ENCODE data around the gene TXN. TPM values are rescaled to one million over a fixed set of nuclear protein-coding genes. Genes with fewer than 3 reads are reported as not detected.
A peak's percentile ranks its signal among the peaks of the same experiment; 100 is the strongest.
"Not testable (repeated sequence)": the region's sequence is repeated elsewhere in the genome, so short reads cannot be mapped to it uniquely, and the experiment has no call there.

Gene TXN
- total RNA-seq, 1 donor from 2014 or later, result 178 TPM

GRCh38 chr9:110257097-110257841, 962 bp upstream of the TXN start:
- TF ChIP-seq, protein P1, sequence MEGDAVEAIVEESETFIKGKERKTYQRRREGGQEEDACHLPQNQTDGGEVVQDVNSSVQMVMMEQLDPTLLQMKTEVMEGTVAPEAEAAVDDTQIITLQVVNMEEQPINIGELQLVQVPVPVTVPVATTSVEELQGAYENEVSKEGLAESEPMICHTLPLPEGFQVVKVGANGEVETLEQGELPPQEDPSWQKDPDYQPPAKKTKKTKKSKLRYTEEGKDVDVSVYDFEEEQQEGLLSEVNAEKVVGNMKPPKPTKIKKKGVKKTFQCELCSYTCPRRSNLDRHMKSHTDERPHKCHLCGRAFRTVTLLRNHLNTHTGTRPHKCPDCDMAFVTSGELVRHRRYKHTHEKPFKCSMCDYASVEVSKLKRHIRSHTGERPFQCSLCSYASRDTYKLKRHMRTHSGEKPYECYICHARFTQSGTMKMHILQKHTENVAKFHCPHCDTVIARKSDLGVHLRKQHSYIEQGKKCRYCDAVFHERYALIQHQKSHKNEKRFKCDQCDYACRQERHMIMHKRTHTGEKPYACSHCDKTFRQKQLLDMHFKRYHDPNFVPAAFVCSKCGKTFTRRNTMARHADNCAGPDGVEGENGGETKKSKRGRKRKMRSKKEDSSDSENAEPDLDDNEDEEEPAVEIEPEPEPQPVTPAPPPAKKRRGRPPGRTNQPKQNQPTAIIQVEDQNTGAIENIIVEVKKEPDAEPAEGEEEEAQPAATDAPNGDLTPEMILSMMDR (IDR thresholded peaks at IDR 0.05), result no peak
- Histone ChIP-seq H3K4me1 (peaks cover 22% of the 10 kb centered on the region), H3K4me3 (peak overlapping the region; percentile 96), H3K27ac (peak overlapping the region; percentile 85), H3K36me3 (no peaks in the 10 kb centered on the region), H3K27me3 (no peaks in the 10 kb centered on the region), H3K9me3 (no peaks in the 10 kb centered on the region)
- ATAC-seq, result no peak
- intact Hi-C loops (cut with DNase I), result no loop called here
- DNase-seq, result no peak

DNA sequence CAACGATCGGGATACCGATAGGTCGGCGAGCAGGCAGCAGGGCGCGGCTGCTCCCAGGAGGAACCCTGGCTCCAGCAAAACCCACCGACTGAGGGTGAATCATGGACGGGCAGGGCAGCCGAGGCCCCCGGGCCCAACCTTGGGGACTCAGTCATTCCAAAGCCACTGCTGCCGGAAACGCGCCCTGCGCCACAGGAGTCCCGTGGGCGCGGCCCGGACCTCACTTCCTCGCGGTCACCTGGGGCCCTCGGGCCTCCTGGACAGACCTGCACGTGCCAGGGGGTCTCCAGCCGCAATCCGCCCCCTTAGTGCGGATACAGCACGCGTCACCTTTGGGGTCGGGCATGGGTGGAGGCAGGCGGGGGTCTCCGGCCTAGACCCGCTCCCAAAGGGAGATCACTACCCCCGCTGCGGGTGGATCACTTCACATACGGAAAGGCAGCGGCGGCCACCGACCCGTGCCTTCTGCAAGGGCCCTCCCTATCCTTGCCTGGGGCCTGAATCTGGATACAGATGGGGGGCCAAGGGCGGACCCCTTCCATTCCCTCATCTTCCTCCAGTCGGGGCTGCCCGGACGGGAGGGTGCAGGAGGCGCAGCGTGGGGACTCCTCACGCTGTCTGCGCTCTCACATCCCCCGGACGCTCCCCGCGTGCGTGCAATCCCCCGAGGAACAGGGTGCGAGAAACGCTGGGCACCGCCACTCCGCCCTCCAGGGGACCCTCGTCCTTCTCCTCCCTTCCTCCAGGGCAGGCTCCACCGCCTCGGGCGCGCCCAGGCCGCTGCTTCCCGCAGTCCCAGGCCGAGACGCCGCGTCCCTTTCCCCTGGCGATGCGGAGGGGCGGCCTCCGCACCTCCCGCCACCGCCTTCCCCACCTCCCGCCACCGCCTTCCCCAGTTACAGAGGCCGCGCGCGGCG, 586 bp downstream of the TXN start:
- peak overlapping the region; percentile 95 for H3K27ac ChIP-seq
- H3K4me1 ChIP-seq, result peaks cover 22% of the 10 kb centered on the region
- peak overlapping the region; percentile 96 for H3K4me3 ChIP-seq
- peak; percentile 88 for DNase-seq
- no peaks in the 10 kb centered on the region for H3K9me3 ChIP-seq
- ATAC-seq, result peak; percentile 60
- peaks cover 3% of the 10 kb centered on the region for H3K36me3 ChIP-seq
- TF ChIP-seq, protein P1 (IDR thresholded peaks at IDR 0.05), result no peak
- intact Hi-C loops (cut with DNase I), result no loop called here
- H3K27me3 ChIP-seq, result no peaks in the 10 kb centered on the region

DNA sequence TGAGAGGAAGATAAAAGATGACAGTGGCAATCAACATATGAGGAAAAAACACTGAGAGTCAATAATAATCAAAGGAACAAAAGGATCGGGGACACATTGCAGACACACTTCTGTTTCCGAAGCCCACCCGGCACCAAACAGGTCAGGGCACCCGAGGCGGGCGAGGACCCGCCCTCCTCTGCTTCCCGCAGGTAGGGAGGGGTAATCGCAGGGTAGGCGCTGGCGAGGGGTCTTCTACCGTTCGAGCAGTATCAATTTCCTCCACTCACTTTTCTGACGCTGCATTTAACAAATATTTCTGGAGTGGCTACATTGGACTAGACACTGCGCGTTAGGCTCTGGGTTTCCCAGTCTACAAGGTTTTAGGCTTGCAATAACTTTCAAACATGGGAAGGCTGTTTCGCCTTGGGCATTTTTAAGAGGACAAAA, 1.3 kb downstream of the TXN start:
- no peak for DNase-seq
- peaks cover 10% of the 10 kb centered on the region for H3K36me3 ChIP-seq
- peaks cover 22% of the 10 kb centered on the region for H3K4me1 ChIP-seq
- ATAC-seq, result no peak
- TF ChIP-seq, protein P1 (IDR thresholded peaks at IDR 0.05), result no peak
- H3K4me3 ChIP-seq, result peak overlapping the region; percentile 96
- no peaks in the 10 kb centered on the region for H3K27me3 ChIP-seq
- H3K9me3 ChIP-seq, result no peaks in the 10 kb centered on the region
- peak overlapping the region; percentile 95 for H3K27ac ChIP-seq
- intact Hi-C loops (cut with DNase I), result no loop called here

DNA sequence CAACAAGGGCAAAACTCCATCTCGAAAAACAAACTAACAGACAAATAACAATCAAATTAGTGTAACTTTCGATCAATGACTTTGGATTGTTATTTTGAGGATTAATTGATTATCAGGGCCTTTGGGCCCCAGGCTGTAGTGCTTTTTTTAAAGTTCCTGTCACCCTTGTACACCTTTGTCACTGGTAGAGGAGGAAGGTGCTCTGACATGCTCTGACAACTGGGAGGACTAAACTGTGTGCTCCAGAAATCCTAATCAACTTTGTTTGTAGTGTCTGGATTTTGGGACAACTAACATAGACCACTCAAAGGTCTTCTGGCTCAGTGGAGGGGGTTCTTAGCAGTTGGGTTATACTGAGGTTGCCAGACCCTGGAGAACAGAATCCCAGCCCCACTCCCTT, 1.8 kb downstream of the TXN start:
- H3K4me3 ChIP-seq, result peak overlapping the region; percentile 96
- TF ChIP-seq, protein P1 (IDR thresholded peaks at IDR 0.05), result no peak
- H3K27me3 ChIP-seq, result no peaks in the 10 kb centered on the region
- intact Hi-C loops (cut with DNase I), result no loop called here
- H3K9me3 ChIP-seq, result no peaks in the 10 kb centered on the region
- ATAC-seq (no peak), DNase-seq (no peak)
- peak overlapping the region; percentile 95 for H3K27ac ChIP-seq
- peaks cover 16% of the 10 kb centered on the region for H3K36me3 ChIP-seq
- H3K4me1 ChIP-seq, result peaks cover 22% of the 10 kb centered on the region

DNA sequence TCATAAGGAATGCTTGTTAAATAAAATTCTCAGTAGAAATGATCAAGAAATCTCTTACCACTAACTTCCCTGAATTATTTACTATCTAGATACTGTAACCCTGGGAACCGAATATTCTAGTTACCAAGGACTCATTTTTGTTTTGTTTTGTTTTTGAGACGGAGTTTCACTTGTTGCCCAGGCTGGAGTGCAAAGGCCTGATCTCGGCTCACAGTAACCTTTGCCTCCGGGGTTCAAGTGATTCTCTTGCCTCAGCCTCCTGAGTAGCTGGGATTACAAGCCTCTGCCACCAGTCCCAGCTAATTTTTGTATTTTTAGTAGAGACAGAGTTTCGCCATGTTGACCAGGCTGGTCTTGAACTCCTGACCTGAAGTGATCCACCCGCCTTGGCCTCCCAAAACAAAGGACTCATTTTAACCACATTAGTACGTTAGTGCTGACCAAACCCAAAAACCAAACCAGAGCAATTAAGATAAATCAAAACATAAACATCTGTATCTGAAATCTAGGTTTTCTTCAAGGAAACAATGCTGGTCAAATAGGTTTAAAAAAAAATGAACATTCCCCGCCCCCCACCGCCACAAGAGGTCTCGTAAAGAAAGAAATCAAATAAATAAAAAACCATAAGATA, 3.7 kb downstream of the TXN start:
- Histone ChIP-seq H3K4me3 (no peak overlapping the region), H3K27me3 (no peaks in the 10 kb centered on the region), H3K4me1 (peaks cover 15% of the 10 kb centered on the region), H3K9me3 (no peaks in the 10 kb centered on the region), H3K36me3 (peaks cover 31% of the 10 kb centered on the region), H3K27ac (no peak overlapping the region)
- DNase-seq (no peak), ATAC-seq (no peak)
- intact Hi-C loops (cut with DNase I), result no loop called here
- TF ChIP-seq, protein P1 (IDR thresholded peaks at IDR 0.05), result no peak

GRCh38 chr9:110251770-110252169, 4.5 kb downstream of the TXN start:
- H3K4me3 ChIP-seq; ATAC-seq; H3K27me3 ChIP-seq; H3K4me1 ChIP-seq; intact Hi-C loops (cut with DNase I); H3K27ac ChIP-seq; H3K9me3 ChIP-seq; DNase-seq: not testable (repeated sequence)
- H3K36me3 ChIP-seq, result peaks cover 38% of the 10 kb centered on the region
